HL-60/S4 (cell line): ENCODE measurements around the gene NPRL2.

Source experiments
- in situ Hi-C: fragments of 300-500 bp; cut with MboI; formaldehyde crosslinking; loops from 2 replicates; pipeline ENCODE4 v1.14.3; 2022; ENCODE audit warnings: low sequenced_read_pairs

NPRL2 gene

GRCh38 chr3:50352781-50353180 is 2.2 kb upstream of the NPRL2 start:
- in situ Hi-C loops, result loop anchor here (25.0 kb wide), 1 partner anchor 185 kb away; no protein-coding TSS in a partner anchor

- in situ Hi-C loops, result loop anchor here (25.0 kb wide), 1 partner anchor 186 kb away; no protein-coding TSS in a partner anchor
Measured at GRCh38 chr3:50351323-50351697, 735 bp upstream of the NPRL2 start.

- in situ Hi-C loops, result loop anchor here (25.0 kb wide), 1 partner anchor 187 kb away; no protein-coding TSS in a partner anchor
Measured at GRCh38 chr3:50350213-50350526, 405 bp downstream of the NPRL2 start.

DNA sequence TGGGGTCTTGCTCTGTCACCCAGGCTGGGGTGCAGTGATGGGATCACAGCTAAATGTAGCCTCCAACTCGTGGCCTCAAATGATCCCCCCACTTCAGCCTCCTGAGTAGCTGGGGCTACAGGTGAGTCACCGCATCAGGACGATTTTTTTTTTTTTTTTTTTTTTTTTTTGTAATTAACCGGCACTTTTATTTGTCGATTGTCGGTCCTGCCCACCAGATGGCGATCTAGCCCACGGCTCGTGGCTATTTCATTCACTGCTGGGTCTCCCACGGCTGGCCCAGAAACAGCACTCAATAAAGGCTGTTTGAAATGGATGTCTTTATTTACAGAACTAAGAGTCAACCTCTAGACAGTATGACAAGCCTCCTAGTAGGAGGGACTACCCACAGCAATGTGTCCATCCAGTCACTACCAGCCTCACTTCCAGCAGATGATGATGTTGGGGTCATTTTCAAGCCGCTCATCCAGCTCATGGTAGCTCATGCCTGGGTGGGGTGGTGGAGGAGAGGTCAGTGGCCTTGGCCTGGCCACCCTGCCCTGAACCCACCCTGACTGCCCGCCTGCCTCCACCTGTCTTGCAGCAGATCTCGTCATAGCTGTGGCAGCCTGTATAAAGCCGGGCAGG is 3.3 kb downstream of the NPRL2 start:
- in situ Hi-C loops, result no loop called here

DNA sequence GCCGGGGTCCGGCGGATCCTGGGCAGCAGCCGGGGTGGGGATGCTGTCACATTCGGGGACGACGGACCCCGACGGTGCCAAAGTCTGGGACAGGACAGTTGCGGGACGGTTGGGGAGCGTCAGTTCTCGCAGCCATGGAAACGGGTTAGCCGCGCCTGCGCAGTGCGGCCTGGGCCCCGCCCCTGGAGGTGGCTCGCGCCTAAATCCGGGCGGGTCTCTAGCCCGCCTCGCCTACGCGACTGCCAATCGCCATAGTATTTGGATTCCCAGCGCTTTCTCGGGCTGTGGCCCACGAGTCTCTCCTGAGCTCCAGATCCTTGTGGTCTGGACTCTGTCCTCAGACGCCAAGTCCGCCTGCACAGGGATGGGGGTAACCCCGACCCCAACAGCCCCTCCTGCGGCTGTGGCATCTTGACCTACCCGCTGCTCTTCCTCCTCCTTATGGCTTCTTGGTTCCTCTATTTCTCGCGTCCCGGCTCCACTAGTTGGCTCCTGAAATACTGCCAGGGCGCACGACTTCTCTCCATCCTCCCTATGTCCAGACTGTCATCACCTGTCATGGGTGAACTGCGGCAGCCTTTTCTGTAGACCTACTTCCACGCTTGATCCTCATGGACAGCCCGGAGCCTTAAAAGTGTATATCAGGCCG is 4.9 kb downstream of the NPRL2 start, which contains the start of gene ZMYND10:
Gene ZMYND10 (minus strand): TSS at position 147 of the 649 bp plus-strand sequence. CDS start 153 bp downstream, outside the sequence.
- in situ Hi-C loops, result no loop called here

DNA sequence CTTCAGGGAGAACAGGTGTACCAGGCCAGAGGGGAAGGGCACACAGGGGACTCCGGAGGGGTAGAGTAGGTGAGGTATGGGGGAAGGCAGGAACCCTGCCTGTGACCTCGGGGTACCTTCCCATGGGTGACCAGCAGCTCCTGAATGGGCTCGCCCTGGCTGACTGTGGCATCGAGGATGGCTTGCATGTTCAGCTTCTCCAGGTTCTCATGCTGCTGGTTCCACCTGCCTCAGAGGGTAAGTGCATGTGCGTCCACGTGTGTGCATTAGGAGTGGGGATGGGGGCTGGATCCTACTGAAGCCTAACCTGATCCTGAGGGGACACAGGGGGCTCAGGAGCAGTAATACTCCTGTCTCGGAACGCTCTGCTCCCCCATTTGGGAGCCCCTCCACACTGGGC is 5.6 kb downstream of the NPRL2 start:
- in situ Hi-C loops, result no loop called here

- in situ Hi-C loops, result no loop called here
Measured at GRCh38 chr3:50342813-50343633, 7.6 kb downstream of the NPRL2 start.

GRCh38 chr3:50341996-50342650 is 8.5 kb downstream of the NPRL2 start:
- in situ Hi-C loops, result no loop called here

DNA sequence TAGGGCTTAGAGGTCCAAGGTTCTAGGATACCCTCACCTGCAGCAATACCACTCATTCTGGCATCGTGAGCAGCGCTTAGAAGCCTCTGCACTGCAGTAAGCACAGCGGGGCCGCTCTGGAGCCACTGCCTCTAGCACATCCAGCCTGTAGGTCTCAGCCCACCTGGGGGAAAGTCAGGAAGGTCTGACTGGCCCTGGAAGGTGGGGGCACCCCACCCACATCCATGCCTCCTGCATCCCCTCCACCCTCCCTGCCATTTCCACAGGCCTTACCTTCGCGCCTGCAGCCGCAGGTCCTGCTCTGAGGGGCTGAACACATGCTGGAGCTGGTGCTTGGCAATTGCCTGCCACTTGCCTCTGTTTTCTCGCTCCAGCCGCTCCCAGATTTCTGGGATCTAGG is 9.0 kb downstream of the NPRL2 start:
- in situ Hi-C loops, result no loop called here

DNA sequence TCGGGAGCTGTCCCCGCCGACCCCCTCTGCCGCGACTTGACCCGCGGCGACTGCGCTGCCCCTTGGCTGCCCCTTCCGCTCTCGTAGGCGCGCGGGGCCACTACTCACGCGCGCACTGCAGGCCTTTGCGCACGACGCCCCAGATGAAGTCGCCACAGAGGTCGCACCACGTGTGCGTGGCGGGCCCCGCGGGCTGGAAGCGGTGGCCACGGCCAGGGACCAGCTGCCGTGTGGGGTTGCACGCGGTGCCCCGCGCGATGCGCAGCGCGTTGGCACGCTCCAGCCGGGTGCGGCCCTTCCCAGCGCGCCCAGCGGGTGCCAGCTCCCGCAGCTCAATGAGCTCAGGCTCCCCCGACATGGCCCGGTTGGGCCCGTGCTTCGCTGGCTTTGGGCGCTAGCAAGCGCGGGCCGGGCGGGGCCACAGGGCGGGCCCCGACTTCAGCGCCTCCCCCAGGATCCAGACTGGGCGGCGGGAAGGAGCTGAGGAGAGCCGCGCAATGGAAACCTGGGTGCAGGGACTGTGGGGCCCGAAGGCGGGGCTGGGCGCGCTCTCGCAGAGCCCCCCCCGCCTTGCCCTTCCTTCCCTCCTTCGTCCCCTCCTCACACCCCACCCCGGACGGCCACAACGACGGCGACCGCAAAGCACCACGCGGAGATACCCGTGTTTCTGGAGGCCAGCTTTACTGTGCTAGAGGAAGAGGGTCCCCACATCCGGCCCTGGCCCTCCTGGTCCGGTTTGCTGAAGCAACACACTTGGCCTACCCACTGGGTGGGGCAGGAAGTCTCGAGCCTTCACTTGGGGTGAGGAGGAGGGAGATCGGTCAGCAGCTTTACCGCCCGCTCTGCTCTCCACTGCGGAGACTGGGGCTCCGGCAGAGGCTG is 9.9 kb downstream of the NPRL2 start, which contains the start of gene RASSF1:
Gene RASSF1 (minus strand): TSS at position 389 of the 882 bp plus-strand sequence. CDS start 31 bp downstream, at position 358.
- in situ Hi-C loops, result no loop called here

- in situ Hi-C loops, result no loop called here
Measured at GRCh38 chr3:50340147-50340447, 10.5 kb downstream of the NPRL2 start.

DNA sequence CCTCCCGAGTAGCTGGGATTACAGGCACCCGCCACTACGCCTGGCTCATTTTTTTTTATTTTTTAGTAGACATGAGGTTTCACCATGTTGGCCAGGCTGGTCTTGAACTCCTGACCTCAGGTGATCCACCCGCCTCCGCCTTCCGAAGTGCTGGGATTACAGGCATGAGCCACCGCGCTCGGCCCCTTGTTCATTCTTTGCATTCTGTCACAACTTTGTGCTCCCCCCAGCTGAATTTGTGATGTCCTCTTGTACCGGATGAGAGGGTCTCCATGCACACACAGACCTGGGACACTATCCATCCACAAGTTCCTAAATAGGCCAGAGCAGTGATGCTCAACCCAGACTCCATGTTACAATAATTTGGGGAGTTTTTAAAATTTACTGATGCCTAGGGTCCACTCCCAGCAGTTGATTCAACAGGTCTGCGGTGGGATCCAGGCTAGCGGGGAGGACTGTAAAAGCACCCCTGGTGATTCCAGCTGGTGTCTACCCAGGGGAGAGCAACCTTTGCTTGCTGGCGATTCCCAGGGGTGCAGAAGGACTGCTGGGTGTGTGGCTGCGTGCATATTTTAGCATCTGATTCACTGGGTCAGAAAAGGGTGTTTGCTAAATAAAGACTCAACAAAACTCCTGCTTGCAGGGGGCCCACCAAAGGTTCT is 11.0 kb downstream of the NPRL2 start:
- in situ Hi-C loops, result no loop called here

DNA sequence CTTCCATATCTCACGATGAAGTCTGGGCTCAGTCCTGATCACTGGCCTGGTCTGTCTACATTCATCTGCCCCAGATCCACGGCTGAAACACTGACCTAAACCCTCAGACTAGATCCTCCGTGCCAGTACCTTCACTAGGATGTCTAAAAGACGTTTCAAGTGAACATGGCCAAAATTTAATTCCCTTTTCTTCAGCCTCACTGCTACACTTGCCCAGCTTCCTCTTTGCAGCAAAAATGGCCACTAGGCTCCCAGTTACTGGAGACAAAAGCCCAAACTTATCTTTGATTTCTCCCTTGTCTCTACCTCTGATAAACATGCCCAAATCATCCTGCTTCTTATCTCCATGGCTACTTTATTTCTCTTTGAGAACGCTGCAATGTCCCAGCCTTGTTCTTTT is 11.6 kb downstream of the NPRL2 start:
- in situ Hi-C loops, result no loop called here

DNA sequence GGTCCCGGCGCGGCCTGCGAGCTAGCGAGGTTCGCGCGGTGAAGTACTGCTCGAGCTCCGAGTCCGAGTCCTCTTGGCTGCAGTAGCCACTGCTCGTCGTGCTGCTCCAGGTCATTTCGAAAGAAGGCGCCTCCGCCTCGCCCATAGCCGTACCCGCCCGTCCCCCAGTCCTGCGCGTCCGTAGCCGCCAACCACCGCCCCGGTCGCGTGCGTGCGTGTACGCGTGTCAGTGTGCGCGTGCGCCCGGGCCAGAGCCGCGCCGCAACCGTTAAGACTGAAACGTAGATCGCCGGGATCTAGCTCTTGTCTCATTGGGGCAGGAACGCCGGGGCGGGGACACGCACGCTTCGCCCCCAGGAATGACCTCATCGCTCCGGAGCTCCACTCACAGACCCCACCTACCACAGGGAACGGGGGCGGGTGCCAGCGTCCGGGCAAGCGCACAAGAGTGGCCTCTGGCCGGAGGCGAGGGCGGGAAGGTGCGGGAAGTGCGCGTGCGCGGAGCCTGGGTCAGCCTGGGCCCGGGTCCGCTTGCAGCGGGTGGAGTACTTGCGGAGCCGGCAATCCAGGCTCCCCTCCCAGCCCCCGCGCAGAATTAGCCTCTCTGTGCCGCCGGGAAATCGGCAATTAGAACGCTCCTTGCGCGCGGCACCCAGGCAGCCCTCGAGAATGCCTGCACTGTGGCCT is 13.3 kb downstream of the NPRL2 start:
- in situ Hi-C loops, result no loop called here

GRCh38 chr3:50336452-50337174 is 14.0 kb downstream of the NPRL2 start:
- in situ Hi-C loops, result no loop called here

DNA sequence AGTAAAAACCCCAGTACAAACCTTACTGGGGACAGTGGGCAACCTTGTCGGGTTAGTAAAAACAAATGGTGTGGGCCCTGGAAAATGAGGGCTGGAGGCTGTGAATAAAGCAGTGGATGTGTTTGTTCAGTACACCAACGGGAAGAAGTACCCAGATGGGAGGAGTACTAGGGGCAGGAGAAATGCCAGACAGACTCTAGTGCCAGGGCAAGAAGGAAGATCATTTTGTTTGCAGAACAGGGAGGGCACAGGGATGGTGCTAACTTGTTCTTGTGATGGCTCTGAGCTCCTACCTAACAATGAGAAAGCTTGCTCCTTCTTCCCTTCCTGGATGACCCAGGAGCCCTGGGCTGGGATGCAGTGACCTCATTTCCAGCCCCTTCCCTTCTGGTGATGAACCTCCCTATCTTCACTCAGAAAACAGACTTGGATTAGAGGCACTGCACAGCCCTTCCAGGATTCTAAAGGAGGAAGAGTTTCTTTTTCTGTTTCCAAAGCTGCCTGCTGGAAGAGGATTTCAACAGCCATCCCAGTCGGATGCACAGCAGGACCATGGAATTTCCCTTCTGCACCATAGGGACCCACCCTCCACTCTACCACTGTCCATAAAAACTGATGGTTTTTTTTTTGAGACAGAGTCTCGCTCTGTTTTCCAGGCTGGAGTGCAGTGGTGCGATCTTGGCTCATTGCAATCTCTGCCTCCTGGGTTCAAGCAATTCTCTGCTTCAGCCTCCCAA is 16.1 kb downstream of the NPRL2 start:
- in situ Hi-C loops, result no loop called here

- in situ Hi-C loops, result no loop called here
Measured at GRCh38 chr3:50333744-50334328, 16.7 kb downstream of the NPRL2 start.
